T-helper 22 cell (primary cell): ENCODE data around the gene SFSWAP.
"Not testable (repeated sequence)": the region's sequence is repeated elsewhere in the genome, so short reads cannot be mapped to it uniquely, and the experiment has no call there.

Experiments used
- DNase-seq: peaks from one replicate; pipeline ENCODE4 v3.0.0-alpha.2; 2020; ENCODE audit warnings: low read depth

SFSWAP gene

GRCh38 chr12:131789638-131790037 lies 78.7 kb downstream of the SFSWAP start:
- DNase-seq = no peak

GRCh38 chr12:131793243-131794022 lies 82.5 kb downstream of the SFSWAP start:
- no peak for DNase-seq

GRCh38 chr12:131794061-131794460 lies 83.2 kb downstream of the SFSWAP start:
- no peak for DNase-seq

- DNase-seq = no peak
Observed at GRCh38 chr12:131794573-131794972, 83.7 kb downstream of the SFSWAP start.

GRCh38 chr12:131795064-131795463 lies 84.2 kb downstream of the SFSWAP start:
- no peak for DNase-seq

GRCh38 chr12:131795690-131796410 lies 85.0 kb downstream of the SFSWAP start:
- DNase-seq = no peak

GRCh38 chr12:131796411-131796736 lies 85.5 kb downstream of the SFSWAP start:
- no peak for DNase-seq

GRCh38 chr12:131796754-131797587 lies 86.1 kb downstream of the SFSWAP start:
- DNase-seq = no peak

GRCh38 chr12:131797588-131797934 lies 86.7 kb downstream of the SFSWAP start:
- no peak for DNase-seq

- no peak for DNase-seq
Observed at GRCh38 chr12:131799195-131799594, 88.3 kb downstream of the SFSWAP start.

- DNase-seq = no peak
Observed at GRCh38 chr12:131799828-131800593, 89.1 kb downstream of the SFSWAP start.

- no peak for DNase-seq
Observed at GRCh38 chr12:131800594-131801135, 89.8 kb downstream of the SFSWAP start.

- no peak for DNase-seq
Observed at GRCh38 chr12:131801254-131801866, 90.5 kb downstream of the SFSWAP start.

GRCh38 chr12:131803961-131804521 lies 93.2 kb downstream of the SFSWAP start:
- no peak for DNase-seq

- no peak for DNase-seq
Observed at GRCh38 chr12:131805421-131805820, 94.5 kb downstream of the SFSWAP start.

- no peak for DNase-seq
Observed at GRCh38 chr12:131806674-131807073, 95.8 kb downstream of the SFSWAP start.

- no peak for DNase-seq
Observed at GRCh38 chr12:131808744-131809371, 98.0 kb downstream of the SFSWAP start.

- not testable (repeated sequence) for DNase-seq
Observed at GRCh38 chr12:131809476-131810254, 98.8 kb downstream of the SFSWAP start.

- no peak for DNase-seq
Observed at GRCh38 chr12:131810726-131811125, 99.8 kb downstream of the SFSWAP start.

- DNase-seq = no peak
Observed at GRCh38 chr12:131815131-131815530, 104.2 kb downstream of the SFSWAP start.
